ENCODE data around the gene NT5C3B.

NT5C3B gene

GRCh38 chr17:41792845-41793783 is 42.9 kb downstream of the NT5C3B start:
- no peaks in the 10 kb centered on the region for H3K9me2 ChIP-seq (replicated peaks; ENCODE audit: insufficient read depth, low read length)
- H3K27ac ChIP-seq (ENCODE audit: low read depth, low read length), result no peak overlapping the region
- TF ChIP-seq EZH2phosphoT487 (conservative IDR thresholded peaks at IDR 0.05; ENCODE audit: low read length) (no peak), CTCF (IDR thresholded peaks at IDR 0.05; ENCODE audit: insufficient read depth, low read length, poor library complexity, severe bottlenecking) (no peak)
- no peaks in the 10 kb centered on the region for H3K79me2 ChIP-seq (ENCODE audit: insufficient read depth, low read length)
- H3F3A ChIP-seq (ENCODE audit: insufficient read depth), result no peaks in the 10 kb centered on the region
- H3K9ac ChIP-seq (ENCODE audit: low read length), result no peak overlapping the region
- no peak overlapping the region for H3K4me2 ChIP-seq (ENCODE audit: low read depth, low read length, poor library complexity, severe bottlenecking)
- no peak overlapping the region for H3K4me3 ChIP-seq (ENCODE audit: insufficient read depth, low read length, poor library complexity, severe bottlenecking)
- no peaks in the 10 kb centered on the region for H3K9me3 ChIP-seq (ENCODE audit: insufficient read depth, low read length)
- H2AFZ ChIP-seq (ENCODE audit: low read depth, low read length, severe bottlenecking), result no peak overlapping the region
- H4K20me1 ChIP-seq (ENCODE audit: low read depth, low read length), result no peaks in the 10 kb centered on the region
- no peaks in the 10 kb centered on the region for H3K27me3 ChIP-seq (ENCODE audit: low read length)
- H3K36me3 ChIP-seq (ENCODE audit: low read length), result no peaks in the 10 kb centered on the region

GRCh38 chr17:41787021-41787418 is 49.0 kb downstream of the NT5C3B start:
- Histone ChIP-seq H3K79me2 (ENCODE audit: insufficient read depth, low read length) (no peaks in the 10 kb centered on the region), H2AFZ (ENCODE audit: low read depth, low read length, severe bottlenecking) (no peak overlapping the region), H3K36me3 (ENCODE audit: low read length) (no peaks in the 10 kb centered on the region), H3F3A (ENCODE audit: insufficient read depth) (no peaks in the 10 kb centered on the region), H3K9ac (ENCODE audit: low read length) (no peak overlapping the region), H3K4me2 (ENCODE audit: low read depth, low read length, poor library complexity, severe bottlenecking) (no peak overlapping the region), H3K27me3 (ENCODE audit: low read length) (no peaks in the 10 kb centered on the region), H3K9me3 (ENCODE audit: insufficient read depth, low read length) (no peaks in the 10 kb centered on the region), H3K9me2 (replicated peaks; ENCODE audit: insufficient read depth, low read length) (no peaks in the 10 kb centered on the region), H4K20me1 (ENCODE audit: low read depth, low read length) (no peaks in the 10 kb centered on the region), H3K4me3 (ENCODE audit: insufficient read depth, low read length, poor library complexity, severe bottlenecking) (no peak overlapping the region), H3K27ac (ENCODE audit: low read depth, low read length) (no peak overlapping the region)
- TF ChIP-seq EZH2phosphoT487 (conservative IDR thresholded peaks at IDR 0.05; ENCODE audit: low read length) (no peak), CTCF (IDR thresholded peaks at IDR 0.05; ENCODE audit: insufficient read depth, low read length, poor library complexity, severe bottlenecking) (no peak)

- no peaks in the 10 kb centered on the region for H3K27me3 ChIP-seq (ENCODE audit: low read length)
- H3K9ac ChIP-seq (ENCODE audit: low read length), result no peak within 1 kb of the TSS
- peak within 1 kb of the TSS; percentile 41 for H3K4me2 ChIP-seq (ENCODE audit: low read depth, low read length, poor library complexity, severe bottlenecking)
- H3K9me3 ChIP-seq (ENCODE audit: insufficient read depth, low read length), result no peaks in the 10 kb centered on the region
- no peak within 1 kb of the TSS for H3K4me3 ChIP-seq (ENCODE audit: insufficient read depth, low read length, poor library complexity, severe bottlenecking)
- H2AFZ ChIP-seq (ENCODE audit: low read depth, low read length, severe bottlenecking), result no peak within 1 kb of the TSS
- TF ChIP-seq CTCF (IDR thresholded peaks at IDR 0.05; ENCODE audit: insufficient read depth, low read length, poor library complexity, severe bottlenecking), result peak; percentile 38
- TF ChIP-seq EZH2phosphoT487 (conservative IDR thresholded peaks at IDR 0.05; ENCODE audit: low read length), result no peak
- H4K20me1 ChIP-seq (ENCODE audit: low read depth, low read length), result no peaks in the 10 kb centered on the region
- H3K9me2 ChIP-seq (replicated peaks; ENCODE audit: insufficient read depth, low read length), result no peaks in the 10 kb centered on the region
- no peaks in the 10 kb centered on the region for H3K79me2 ChIP-seq (ENCODE audit: insufficient read depth, low read length)
- no peak within 1 kb of the TSS for H3K27ac ChIP-seq (ENCODE audit: low read depth, low read length)
- H3K36me3 ChIP-seq (ENCODE audit: low read length), result no peaks in the 10 kb centered on the region
- H3F3A ChIP-seq (ENCODE audit: insufficient read depth), result no peaks in the 10 kb centered on the region
These were observed 49.6 kb downstream of the NT5C3B start, which contains the start of gene JUP for GRCh38 chr17:41786227-41787020. Gene JUP, minus strand, starts transcription at chr17:41786711. Its CDS starts 14,857 bp downstream, at chr17:41771854.
